Measurements from ENCODE around the gene HAL. TPM values are rescaled to one million over a fixed set of nuclear protein-coding genes. Genes with fewer than 3 reads are reported as not detected.

The HAL gene
- total RNA-seq, 1 donor from 2014 or later, result not detected

GRCh38 chr12:95998611-95999286, 2.6 kb upstream of the HAL start:
- Mint-ChIP-seq H3K4me3 (ENCODE audit: unreplicated experiment) (no peak overlapping the region), H3K27ac (ENCODE audit: unreplicated experiment) (no peak overlapping the region), H3K27me3 (ENCODE audit: unreplicated experiment) (peaks cover 2% of the 10 kb centered on the region), H3K4me1 (ENCODE audit: low read depth, unreplicated experiment) (no peaks in the 10 kb centered on the region), H3K9me3 (ENCODE audit: unreplicated experiment) (peaks cover 2% of the 10 kb centered on the region), H3K36me3 (ENCODE audit: unreplicated experiment) (no peaks in the 10 kb centered on the region)
- TF ChIP-seq CTCF (IDR thresholded peaks at IDR 0.05; ENCODE audit: partially characterized antibody, unreplicated experiment), result peak; percentile 54
- no peak for DNase-seq

GRCh38 chr12:95997911-95998510, 1.9 kb upstream of the HAL start:
- Mint-ChIP-seq H3K9me3 (ENCODE audit: unreplicated experiment) (peaks cover 2% of the 10 kb centered on the region), H3K27me3 (ENCODE audit: unreplicated experiment) (peaks cover 2% of the 10 kb centered on the region), H3K36me3 (ENCODE audit: unreplicated experiment) (no peaks in the 10 kb centered on the region), H3K4me1 (ENCODE audit: low read depth, unreplicated experiment) (no peaks in the 10 kb centered on the region), H3K4me3 (ENCODE audit: unreplicated experiment) (no peak overlapping the region), H3K27ac (ENCODE audit: unreplicated experiment) (no peak overlapping the region)
- no peak for TF ChIP-seq CTCF (IDR thresholded peaks at IDR 0.05; ENCODE audit: partially characterized antibody, unreplicated experiment)
- no peak for DNase-seq

GRCh38 chr12:95997276-95997675, 1.1 kb upstream of the HAL start:
- Mint-ChIP-seq H3K4me3 (ENCODE audit: unreplicated experiment) (no peak overlapping the region), H3K27me3 (ENCODE audit: unreplicated experiment) (peaks cover 2% of the 10 kb centered on the region), H3K4me1 (ENCODE audit: low read depth, unreplicated experiment) (no peaks in the 10 kb centered on the region), H3K27ac (ENCODE audit: unreplicated experiment) (no peak overlapping the region), H3K36me3 (ENCODE audit: unreplicated experiment) (no peaks in the 10 kb centered on the region), H3K9me3 (ENCODE audit: unreplicated experiment) (peaks cover 2% of the 10 kb centered on the region)
- TF ChIP-seq CTCF (IDR thresholded peaks at IDR 0.05; ENCODE audit: partially characterized antibody, unreplicated experiment), result no peak
- no peak for DNase-seq

- Mint-ChIP-seq H3K27me3 (ENCODE audit: unreplicated experiment) (peaks cover 2% of the 10 kb centered on the region), H3K9me3 (ENCODE audit: unreplicated experiment) (peaks cover 3% of the 10 kb centered on the region), H3K36me3 (ENCODE audit: unreplicated experiment) (no peaks in the 10 kb centered on the region), H3K27ac (ENCODE audit: unreplicated experiment) (no peak overlapping the region), H3K4me1 (ENCODE audit: low read depth, unreplicated experiment) (no peaks in the 10 kb centered on the region), H3K4me3 (ENCODE audit: unreplicated experiment) (no peak overlapping the region)
- TF ChIP-seq CTCF (IDR thresholded peaks at IDR 0.05; ENCODE audit: partially characterized antibody, unreplicated experiment), result no peak
- no peak for DNase-seq
Observed at GRCh38 chr12:95995238-95996031, 709 bp downstream of the HAL start.

All from glutamatergic neuron (in vitro differentiated cells).